Measurements from ENCODE around the gene SH3BGRL2.
"Not testable (repeated sequence)": the region's sequence is repeated elsewhere in the genome, so short reads cannot be mapped to it uniquely, and the experiment has no call there.

The SH3BGRL2 gene

DNA sequence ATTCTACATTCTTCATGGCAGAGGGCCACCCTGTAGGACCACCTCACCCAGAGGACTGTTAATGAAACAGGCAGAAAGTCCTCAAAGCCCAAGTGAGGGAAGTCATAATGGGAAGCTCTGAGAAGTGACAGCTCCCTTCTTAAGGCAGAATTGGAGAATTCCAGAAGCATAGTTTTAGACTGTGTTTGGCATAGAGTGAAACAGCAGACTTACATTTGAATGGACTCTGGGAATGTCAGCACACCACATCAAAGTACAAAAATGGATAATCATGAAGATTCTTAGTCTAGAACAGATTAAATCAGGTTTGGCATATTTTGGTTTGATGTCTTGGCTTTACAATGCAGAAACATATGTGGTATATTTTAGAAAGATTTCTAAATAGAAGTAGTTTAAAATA, 17.9 kb downstream of the SH3BGRL2 start:
- no peak for DNase-seq (ENCODE audit: low read depth)

DNA sequence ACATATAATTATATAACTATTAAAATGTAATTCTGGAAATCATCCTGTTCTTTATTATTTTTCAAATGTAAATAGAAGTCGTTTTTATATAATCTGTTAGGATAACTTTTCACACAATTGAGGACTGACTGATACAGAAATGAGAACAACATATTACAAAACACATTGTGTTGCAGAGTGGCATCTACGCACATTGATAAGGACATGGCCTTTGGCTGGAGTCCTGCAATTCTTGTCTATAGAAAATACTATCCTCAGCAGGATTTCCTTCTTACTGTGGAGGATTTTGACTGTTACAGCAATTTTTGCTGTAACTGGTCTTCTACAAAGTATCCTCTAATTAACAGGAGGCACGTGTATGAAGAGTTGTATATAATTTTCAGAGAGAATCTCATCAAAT, 19.8 kb downstream of the SH3BGRL2 start:
- DNase-seq (ENCODE audit: low read depth): no peak

DNA sequence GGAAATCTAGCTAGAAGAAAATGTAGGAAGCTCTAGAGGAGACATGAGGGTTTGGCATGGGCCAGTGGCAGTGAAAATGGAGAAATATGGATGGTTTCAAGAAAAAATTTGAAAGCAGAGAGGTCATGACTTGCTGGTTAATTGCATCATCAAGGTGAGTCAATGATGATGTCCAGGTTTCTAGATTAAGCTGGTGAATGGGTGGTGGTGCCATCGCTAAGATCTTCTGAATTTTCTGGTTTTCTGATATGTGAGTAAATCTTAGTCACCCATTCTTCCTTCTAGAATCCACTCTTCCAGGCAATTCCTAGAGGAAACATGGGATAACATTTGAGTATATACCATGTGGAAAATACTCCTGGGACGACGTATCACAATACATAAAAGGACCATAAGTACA, 25.0 kb downstream of the SH3BGRL2 start:
- no peak for DNase-seq (ENCODE audit: low read depth)

DNA sequence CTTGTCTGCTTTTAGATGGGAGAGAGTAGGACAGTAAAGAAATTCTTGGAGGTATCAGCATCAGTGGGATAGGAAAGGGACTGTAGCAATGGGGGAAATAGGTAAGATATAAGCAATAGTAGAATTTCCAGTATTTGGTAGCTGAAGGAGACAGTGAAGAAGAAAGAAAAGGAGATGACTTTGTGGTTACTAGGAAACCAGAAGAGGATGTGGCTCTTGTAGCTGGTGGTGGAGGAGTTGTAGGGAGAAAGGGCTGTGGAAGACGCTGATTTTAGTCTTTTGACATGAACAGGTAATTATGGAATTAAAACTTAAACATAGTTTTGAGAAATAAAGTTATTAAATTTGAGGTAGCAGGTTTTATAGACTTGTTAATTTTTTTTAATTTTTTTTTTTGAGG, 26.1 kb downstream of the SH3BGRL2 start:
- no peak for DNase-seq (ENCODE audit: low read depth)

DNA sequence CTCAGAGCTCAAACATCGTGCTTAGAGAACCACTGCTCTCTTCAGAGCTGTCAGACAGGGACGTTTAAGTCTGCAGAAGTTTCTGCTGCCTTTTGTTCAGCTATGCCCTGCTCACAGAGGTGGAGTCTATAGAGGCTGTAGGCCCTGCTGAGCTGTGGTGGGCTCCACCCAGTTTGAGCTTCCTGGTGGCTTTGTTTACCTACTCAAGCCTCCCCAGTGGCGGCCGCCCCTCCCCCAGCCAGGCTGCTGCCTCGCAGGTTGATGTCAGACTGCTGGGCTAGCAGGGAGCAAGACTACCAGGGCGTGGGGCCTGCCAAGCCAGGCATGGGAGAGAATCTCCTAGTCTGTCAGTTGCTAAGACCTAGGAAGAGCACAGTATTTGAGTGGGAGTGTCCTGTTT, 32.5 kb downstream of the SH3BGRL2 start:
- not testable (repeated sequence) for DNase-seq (ENCODE audit: low read depth)

DNA sequence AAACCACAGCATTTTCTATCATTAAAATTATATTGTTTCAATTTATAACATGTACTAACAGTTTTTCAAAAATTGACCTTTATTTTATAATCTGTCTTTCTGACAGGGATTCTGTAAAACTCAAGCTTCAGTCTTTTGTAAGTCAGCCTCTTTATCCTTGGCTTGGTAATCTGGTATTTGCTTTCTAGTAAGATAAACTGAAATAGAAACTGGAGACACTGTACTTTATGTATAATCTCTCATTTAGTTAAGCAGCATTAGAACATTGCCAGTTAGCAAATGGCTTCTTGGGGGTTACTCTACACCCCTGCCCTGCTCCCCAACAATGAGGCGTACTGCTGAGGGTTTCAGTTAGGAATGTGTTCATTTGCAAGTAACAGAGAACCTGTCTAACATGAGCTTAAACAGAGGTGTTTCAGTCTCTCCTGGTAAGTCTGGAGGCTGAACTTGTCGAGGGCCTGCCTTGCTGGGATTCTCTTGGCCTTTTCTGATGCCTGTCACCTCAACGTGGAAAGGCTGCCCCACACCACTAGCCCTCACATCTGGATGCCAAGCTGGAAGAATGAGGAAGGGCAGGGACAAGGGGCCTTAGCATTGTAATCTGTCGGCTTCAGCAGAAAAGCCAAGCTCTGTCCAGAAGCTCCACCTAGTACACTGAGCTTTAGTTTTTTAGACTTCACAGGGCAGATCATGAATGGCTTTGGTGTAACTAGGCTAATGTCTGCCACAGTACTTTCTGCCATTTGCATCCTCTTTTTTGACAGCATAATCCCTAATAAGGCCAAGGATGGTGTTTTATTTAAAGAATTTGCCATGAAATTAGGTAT, 34.8 kb downstream of the SH3BGRL2 start:
- no peak for DNase-seq (ENCODE audit: low read depth)

DNA sequence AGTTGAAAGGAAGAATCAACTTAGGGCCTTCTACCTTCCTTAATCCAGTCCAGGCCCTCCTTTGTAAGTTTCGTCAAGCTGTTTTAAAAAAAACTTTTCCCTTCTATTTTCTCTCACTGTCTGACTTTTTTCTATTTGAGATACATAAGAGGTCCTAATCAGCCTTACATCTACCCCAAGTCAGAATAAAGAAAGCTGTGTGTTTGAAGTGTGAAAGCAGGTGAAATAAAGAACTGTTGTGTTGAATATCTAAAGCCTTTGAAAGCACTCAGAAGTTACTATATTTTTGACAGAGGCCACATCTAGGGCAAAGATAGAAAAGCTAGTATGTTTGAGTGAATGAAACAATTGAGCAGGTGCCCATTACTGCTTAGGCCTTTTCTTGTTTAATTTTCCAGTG, 35.5 kb downstream of the SH3BGRL2 start:
- DNase-seq (ENCODE audit: low read depth): no peak

DNA sequence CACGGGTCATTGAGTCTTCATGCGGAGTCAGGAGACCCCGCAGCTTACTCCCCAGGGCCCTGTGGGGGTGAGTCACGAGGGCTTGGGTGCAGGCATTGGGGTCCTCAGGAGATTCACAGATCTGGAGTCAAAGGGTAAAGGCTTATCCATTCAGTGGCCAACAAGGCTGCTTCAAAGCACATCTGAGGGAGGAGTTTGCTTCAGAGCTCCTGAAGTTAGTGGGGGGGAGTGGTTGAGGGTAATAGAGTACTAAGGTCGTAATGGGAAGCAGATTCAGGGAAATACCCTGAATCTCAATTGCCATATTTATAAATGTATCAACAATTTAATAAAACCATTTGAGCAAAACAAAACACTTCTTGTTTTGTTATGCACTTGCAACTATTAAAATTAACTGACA, 37.3 kb downstream of the SH3BGRL2 start:
- no peak for DNase-seq (ENCODE audit: low read depth)

DNA sequence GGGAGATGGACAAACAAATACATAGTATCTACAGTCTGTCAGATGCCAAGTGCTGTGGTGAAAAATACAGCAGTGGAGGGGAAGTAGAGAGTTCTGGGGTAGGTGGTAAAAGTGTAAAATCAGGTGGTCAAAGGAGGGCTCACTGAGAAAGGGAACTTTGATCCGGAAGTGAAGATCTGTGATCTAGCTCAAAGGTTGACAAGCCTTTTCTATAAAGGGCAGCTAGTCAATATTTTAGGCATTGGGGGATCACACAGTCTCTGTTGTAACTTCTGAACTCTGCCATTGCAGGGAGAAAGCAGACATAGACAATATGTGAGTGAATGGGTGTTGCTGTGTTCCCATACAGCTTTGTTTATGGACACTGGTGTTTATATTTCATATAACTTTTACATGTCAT, 38.6 kb downstream of the SH3BGRL2 start:
- DNase-seq (ENCODE audit: low read depth): no peak

DNA sequence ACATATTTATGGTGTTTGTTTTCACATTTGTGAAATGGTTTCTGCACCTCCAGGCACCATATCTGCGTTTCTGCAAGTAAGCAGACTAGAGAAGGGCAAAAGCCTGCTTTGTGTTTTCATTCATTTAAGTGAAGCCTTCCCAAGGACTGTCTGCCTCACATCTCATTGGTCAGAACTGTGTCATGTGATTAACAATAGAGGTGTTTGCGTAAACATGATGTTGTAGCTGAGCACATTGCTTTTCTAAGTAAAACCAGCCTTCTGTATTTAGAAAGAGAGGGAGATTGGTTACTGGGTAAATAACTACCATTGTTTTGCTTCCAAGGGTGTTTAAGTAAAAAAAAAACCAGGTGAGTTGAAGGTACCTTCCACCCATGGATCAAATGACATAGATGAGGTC, 39.7 kb downstream of the SH3BGRL2 start:
- DNase-seq (ENCODE audit: low read depth): no peak

DNA sequence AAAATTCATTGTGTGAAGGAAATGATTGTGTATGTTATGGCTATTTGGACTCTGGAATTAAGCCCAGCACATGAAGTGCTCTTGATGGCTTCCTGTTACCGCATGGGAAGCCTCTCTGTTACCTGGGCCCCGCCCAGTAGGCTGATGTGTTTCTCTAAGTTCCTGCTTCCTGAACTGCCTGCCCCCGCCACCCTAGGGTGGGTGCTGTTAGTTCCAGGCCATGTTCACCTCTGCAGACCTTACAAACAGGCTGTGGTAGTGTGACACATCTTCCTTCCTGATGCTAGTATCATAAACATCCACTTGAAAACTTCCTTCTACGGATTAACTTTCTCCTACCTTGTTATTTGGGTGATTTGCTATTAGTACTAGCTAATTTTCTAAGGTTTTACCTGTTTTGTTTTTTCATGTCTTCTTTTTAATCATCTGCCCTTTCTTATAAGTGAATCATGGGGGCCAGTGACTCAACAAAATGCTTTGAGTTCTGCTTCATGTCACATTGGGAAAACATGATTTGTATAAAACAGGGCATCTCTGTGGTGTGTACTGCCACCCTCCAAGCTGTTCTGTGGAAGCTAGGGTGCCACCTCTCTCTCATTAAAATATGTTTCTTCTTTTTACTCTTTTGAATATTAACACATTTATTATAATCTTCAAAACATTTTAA, 40.6 kb downstream of the SH3BGRL2 start:
- DNase-seq (ENCODE audit: low read depth): peak; percentile 23

DNA sequence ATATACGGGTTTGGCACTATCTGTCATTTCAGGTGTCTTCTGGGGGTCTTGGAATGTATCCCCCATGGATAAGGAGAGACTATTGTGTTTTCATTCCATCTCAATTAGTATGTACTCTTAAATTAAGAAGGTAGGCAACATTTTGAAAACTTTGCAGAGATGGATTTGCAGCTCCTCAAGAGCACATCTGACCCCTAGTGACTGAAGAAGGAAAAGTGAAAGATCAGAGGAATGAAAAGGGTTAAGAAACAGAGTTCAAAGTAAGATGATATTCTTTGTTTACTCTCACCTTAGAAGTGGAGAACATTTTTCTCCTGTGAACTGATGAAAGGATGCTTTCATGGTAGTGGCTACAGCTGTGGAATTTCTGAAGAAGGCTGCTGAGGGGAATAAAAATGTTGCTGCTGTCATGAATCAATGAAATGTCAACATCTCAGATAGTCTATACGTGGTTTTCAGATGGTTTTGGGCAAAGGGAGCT, 41.5 kb downstream of the SH3BGRL2 start:
- no peak for DNase-seq (ENCODE audit: low read depth)

DNA sequence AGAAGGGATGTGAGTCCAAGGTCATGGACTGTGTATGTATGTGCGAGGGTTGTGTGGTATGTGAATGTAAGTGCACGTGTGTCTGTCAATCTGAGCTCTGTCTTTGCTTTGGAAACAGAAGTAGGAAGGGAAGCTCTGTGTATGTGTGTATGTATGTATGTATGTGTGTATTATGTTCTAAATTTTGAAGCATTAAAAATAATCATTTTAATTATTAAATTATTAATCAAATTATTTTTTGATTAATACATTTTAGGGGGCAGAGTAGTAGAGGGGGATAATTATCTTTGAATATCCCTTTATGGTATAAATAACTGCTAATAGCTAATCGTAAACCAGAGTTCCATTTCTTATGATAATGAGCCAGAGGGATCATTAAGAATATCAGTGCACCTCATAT, 42.8 kb downstream of the SH3BGRL2 start:
- DNase-seq (ENCODE audit: low read depth): no peak

DNA sequence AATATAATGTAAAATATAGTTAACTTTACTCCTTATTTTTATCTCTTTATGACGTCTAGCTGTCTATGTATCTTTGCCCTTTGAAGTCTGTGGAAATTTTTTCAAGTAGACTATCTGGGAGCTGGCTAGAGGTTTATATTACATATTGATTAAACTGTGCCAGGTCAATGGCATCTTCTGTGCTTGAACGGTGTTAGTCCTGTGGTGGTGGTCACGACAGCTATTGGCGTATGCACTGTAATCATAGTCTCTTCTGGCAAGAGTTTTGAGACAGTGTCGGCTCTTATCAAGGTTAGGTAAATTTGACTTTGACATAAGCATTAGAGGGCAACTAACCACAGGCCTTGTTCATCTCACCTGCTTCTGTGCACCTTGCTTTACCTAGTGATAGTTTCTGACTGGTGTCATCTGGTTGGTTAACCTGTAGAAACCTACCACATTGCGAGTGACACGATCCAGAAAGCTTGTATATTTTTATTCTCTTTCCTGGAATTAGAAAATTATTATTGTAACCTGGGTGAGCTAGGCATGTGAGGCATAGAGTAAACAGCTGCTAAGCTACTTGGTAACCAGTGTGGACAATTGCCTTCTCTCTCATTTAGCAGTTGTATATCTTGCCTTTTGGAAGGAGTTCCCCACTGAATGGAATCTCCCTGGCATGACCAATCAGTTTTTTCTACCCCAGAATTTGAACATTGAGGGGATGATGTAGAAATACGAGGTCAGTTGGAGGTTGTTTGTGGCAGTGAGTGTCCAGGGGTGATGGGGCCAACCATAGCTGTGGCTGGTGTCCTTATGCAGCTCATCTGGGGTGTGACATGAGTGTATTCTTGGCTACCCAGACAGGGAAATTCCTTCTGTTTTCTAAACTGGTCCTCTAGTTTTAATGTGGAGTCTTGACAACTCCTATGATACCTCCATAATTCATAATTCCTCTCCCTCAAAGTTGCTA, 45.9 kb downstream of the SH3BGRL2 start:
- no peak for DNase-seq (ENCODE audit: low read depth)

DNA sequence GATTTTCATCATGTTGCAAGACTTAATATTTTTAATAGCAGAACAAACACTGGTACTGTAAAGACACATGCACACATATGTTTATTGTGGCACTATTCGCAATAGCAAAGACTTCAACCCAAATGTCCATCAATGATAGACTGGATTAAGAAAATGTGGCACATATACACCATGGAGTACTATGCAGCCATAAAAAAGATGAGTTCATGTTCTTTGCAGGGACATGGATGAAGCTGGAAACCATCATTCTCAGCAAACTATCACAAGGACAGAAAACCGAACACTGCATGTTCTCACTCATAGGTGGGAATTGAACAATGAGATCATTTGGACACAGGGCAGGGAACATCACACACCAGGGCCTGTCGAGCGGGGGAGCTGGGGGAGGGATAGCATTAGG, 51.6 kb downstream of the SH3BGRL2 start:
- not testable (repeated sequence) for DNase-seq (ENCODE audit: low read depth)

DNA sequence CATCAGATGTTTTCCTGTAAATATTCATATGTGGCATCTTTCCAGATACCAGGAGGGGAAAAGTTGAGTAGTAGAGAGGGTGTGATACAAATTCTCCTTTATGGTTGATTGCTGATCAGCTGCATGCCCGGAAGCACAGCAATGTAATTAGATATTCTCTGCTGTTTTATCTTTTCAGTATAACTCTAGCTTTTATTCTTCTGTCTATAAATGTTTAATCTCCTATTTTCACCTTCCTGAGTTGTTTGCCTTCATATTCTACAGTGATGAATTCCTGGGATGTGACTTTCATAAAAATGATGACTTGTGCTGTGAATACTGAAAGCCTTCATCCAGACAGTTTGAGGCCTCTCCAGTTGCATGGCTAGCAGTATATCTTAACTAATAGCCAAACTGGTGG, 53.7 kb downstream of the SH3BGRL2 start:
- no peak for DNase-seq (ENCODE audit: low read depth)

DNA sequence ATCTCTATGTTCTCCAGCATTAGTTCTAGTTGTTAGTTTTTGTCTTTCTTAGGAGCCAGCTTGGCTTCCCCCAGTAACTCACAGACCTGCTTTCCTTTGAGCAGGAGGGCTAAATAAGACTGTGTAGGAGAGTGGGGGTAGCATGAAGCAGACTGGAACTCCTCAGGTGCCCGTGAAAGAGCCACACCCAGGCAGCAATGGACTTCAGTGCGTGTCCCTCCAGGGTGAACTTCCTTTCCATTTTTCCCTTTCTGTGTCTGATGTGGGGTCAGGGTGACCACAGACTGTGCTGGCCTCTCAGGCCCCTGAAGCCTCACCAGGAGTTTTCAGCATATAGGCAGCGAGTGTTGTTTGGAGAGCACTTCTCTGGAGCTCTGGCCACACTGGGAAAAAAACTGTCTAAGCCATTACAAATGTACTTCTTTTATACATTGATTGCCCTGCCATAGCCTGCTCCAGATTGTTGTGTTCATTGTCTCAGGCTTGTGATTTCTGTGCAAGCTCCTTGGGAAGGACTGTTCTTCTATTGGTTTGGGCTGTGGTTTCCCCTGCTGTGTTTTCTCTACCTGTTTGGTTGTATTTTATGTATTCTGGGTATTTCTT, 55.7 kb downstream of the SH3BGRL2 start:
- no peak for DNase-seq (ENCODE audit: low read depth)

DNA sequence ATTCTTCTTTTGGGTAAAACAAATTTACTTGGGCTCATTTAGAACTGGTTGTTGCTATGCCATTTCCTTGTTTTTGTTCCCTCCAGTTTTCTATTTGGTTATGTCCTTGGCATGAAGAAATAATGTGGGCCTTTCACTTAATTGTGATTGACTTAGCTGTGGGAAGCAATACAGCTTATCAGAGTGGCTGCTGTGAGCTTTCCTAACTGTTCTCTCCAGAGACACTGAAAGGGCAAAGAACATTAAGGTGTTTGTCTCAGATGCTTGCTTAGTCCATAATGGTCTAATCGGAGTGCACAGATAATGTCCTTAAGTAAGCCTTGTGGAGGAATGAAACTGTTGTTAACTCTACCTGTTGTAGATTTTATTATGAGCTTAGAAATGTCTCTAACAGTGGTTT, 56.6 kb downstream of the SH3BGRL2 start:
- no peak for DNase-seq (ENCODE audit: low read depth)

DNA sequence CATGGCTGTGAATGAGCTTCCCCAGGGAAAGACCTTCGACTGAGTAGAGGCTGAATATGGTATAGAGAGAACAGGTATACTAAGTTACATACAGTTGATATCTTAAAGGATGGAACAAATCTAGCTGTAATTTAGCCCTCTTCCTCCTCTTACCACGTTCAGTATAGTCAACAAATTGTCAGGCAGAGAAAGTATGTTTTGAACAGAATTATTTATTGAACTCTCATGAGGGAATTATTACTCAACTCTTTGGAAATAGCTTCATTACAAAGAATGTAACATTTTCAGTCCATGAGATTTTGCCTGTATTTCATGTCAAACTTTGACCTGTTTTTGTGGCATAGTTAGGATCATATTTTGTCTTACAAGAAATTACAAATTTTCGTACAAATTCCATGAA, 63.0 kb downstream of the SH3BGRL2 start:
- no peak for DNase-seq (ENCODE audit: low read depth)

DNA sequence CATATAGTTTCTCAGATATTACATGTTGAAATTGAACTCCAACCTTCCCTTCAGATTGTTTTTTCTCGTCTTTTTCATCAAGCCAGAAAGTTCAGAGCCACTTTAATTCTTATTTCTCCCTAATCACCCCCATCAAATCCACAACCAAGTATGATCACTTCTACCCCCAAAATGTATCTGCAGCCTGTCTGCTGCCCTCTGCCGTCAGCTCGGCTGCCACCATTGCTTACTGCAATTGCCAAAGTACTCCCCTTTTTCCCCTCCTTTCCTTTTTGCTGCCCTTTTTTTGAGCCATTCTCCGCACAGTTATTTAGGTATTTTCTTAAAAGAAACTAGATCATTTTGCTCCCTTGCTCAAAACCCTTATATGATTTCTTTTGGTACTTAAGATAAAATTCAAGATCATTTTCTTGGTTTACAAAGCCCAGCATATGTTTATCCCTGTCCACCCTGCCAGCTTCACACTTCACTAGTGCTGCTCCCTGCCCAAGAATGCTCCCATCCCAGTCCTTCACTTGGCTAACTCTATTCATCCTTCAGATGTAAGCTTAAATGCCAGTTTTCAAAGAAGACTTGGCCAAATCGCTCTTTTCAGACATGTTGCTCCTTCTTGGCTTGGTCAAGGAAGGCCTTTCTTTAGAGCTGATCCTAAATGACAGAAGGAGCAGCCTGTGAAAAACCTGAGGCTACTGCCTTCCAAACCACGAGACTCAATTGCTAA, 63.7 kb downstream of the SH3BGRL2 start:
- DNase-seq (ENCODE audit: low read depth): no peak

DNA sequence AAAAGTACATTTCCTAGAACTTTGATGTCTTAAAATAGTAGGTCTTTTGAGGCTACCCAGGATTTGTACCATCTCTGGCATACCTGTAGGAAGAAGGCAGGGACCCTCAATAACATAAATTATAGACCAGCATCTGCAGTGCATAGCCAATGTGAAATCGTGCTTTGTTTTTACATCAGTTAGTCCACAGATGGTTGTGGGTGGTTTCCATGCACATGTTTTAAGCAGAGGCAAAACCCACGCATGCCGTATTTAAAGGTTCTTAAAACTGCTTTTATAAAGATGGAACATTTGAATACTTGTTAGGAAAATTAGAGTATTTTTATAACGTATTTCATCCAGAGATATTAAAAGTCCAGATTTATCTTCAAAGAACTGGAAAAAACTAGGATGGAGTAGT, 66.3 kb downstream of the SH3BGRL2 start:
- DNase-seq (ENCODE audit: low read depth): no peak
